Measurements from ENCODE around the gene PLP2. TPM values are rescaled to one million over a fixed set of nuclear protein-coding genes. Genes with fewer than 3 reads are reported as not detected.

The PLP2 gene
- total and polyA plus RNA-seq, 2 donors (not counting 1 experiment from before 2014, with no cell fraction given), result 23.3 to 212 TPM

DNA sequence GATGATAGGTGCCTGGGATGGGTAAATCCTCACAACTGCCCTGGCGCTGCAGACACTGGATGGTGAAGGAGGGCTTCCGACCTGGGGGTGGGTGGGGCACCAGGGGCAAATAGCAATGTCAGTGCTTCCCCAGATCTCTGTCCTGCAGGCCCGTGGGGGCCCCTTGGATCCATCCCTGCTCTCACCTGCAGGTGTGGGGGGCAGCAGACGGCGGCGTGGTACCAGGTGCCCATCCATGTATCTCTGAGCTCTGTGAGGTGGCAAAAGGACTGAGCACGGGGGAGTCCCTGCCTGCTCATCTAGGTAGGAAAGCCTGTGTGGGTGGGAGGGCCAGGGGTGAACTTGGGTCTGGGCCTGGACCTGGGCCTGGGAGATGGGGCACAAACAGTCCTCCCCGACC, 34.8 kb downstream of the PLP2 start:
- TF ChIP-seq EZH2 (IDR thresholded peaks at IDR 0.05; ENCODE audit: low read length, missing control alignments), result no peak
- TF ChIP-seq, protein P1, sequence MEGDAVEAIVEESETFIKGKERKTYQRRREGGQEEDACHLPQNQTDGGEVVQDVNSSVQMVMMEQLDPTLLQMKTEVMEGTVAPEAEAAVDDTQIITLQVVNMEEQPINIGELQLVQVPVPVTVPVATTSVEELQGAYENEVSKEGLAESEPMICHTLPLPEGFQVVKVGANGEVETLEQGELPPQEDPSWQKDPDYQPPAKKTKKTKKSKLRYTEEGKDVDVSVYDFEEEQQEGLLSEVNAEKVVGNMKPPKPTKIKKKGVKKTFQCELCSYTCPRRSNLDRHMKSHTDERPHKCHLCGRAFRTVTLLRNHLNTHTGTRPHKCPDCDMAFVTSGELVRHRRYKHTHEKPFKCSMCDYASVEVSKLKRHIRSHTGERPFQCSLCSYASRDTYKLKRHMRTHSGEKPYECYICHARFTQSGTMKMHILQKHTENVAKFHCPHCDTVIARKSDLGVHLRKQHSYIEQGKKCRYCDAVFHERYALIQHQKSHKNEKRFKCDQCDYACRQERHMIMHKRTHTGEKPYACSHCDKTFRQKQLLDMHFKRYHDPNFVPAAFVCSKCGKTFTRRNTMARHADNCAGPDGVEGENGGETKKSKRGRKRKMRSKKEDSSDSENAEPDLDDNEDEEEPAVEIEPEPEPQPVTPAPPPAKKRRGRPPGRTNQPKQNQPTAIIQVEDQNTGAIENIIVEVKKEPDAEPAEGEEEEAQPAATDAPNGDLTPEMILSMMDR (conservative IDR thresholded peaks at IDR 0.05 in 1 of 2, IDR thresholded peaks at IDR 0.05 in 1 of 2; ENCODE audit: low read depth in 1 of 2, low read length in 2 of 2), result no peak
- Histone ChIP-seq H3K27ac (ENCODE audit: insufficient read depth, low read length) (no peak overlapping the region), H3K4me1 (ENCODE audit: control insufficient read depth, extremely low read depth, insufficient read depth, low read length) (no peaks in the 10 kb centered on the region), H3K4me2 (ENCODE audit: extremely low read depth, insufficient read depth, low read length) (no peak overlapping the region), H3K4me3 (replicated peaks in 1 of 4; ENCODE audit: control extremely low read depth in 1 of 4, insufficient read depth in 1 of 4, low read depth in 3 of 4, low read length in 4 of 4) (no peak overlapping the region), H3K79me2 (ENCODE audit: control insufficient read depth, insufficient read depth, low read length) (no peaks in the 10 kb centered on the region), H2AFZ (ENCODE audit: low read length) (no peak overlapping the region), H3K9ac (ENCODE audit: insufficient read depth, low read length) (no peak overlapping the region), H3K27me3 (ENCODE audit: control insufficient read depth, insufficient read depth, low read length) (no peaks in the 10 kb centered on the region), H4K20me1 (ENCODE audit: control insufficient read depth, extremely low read depth, insufficient read depth, low read length) (no peaks in the 10 kb centered on the region), H3K9me3 (ENCODE audit: control insufficient read depth, insufficient read depth, low read depth, low read length) (no peaks in the 10 kb centered on the region), H3K36me3 (ENCODE audit: control insufficient read depth, insufficient read depth, low read length) (no peaks in the 10 kb centered on the region)
- DNase-seq (ENCODE audit: low read depth in 2 of 2), result no peak

DNA sequence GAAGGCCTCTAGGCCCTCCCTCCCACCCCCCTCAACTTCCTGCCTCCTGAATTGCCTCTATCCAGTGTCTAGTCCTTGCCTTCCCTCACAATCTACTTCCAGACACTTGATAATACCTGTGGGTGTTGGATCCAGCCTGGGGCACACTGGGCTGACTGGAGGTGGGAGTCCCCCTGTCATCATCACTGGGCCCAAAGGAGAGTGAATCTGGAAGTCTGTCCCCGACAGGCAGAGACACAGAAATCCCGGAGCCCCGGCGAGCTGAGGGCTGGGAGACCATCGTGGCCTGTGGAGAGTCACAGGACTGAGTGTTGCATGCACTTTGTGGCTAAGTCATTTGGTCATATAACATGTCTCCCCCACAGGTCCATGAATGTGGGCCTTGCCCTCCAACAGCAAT, 36.7 kb downstream of the PLP2 start:
- Histone ChIP-seq H4K20me1 (ENCODE audit: control insufficient read depth, extremely low read depth, insufficient read depth, low read length) (no peaks in the 10 kb centered on the region), H3K4me3 (replicated peaks in 1 of 4; ENCODE audit: control extremely low read depth in 1 of 4, insufficient read depth in 1 of 4, low read depth in 3 of 4, low read length in 4 of 4) (no peak overlapping the region), H3K4me2 (ENCODE audit: extremely low read depth, insufficient read depth, low read length) (no peak overlapping the region), H3K36me3 (ENCODE audit: control insufficient read depth, insufficient read depth, low read length) (no peaks in the 10 kb centered on the region), H3K27me3 (ENCODE audit: control insufficient read depth, insufficient read depth, low read length) (no peaks in the 10 kb centered on the region), H2AFZ (ENCODE audit: low read length) (no peak overlapping the region), H3K79me2 (ENCODE audit: control insufficient read depth, insufficient read depth, low read length) (no peaks in the 10 kb centered on the region), H3K9ac (ENCODE audit: insufficient read depth, low read length) (no peak overlapping the region), H3K4me1 (ENCODE audit: control insufficient read depth, extremely low read depth, insufficient read depth, low read length) (no peaks in the 10 kb centered on the region), H3K27ac (ENCODE audit: insufficient read depth, low read length) (no peak overlapping the region), H3K9me3 (ENCODE audit: control insufficient read depth, insufficient read depth, low read depth, low read length) (no peaks in the 10 kb centered on the region)
- TF ChIP-seq EZH2 (IDR thresholded peaks at IDR 0.05; ENCODE audit: low read length, missing control alignments), result no peak
- TF ChIP-seq, protein P1 (conservative IDR thresholded peaks at IDR 0.05 in 1 of 2, IDR thresholded peaks at IDR 0.05 in 1 of 2; ENCODE audit: low read depth in 1 of 2, low read length in 2 of 2), result no peak
- DNase-seq (ENCODE audit: low read depth in 2 of 2), result no peak

DNA sequence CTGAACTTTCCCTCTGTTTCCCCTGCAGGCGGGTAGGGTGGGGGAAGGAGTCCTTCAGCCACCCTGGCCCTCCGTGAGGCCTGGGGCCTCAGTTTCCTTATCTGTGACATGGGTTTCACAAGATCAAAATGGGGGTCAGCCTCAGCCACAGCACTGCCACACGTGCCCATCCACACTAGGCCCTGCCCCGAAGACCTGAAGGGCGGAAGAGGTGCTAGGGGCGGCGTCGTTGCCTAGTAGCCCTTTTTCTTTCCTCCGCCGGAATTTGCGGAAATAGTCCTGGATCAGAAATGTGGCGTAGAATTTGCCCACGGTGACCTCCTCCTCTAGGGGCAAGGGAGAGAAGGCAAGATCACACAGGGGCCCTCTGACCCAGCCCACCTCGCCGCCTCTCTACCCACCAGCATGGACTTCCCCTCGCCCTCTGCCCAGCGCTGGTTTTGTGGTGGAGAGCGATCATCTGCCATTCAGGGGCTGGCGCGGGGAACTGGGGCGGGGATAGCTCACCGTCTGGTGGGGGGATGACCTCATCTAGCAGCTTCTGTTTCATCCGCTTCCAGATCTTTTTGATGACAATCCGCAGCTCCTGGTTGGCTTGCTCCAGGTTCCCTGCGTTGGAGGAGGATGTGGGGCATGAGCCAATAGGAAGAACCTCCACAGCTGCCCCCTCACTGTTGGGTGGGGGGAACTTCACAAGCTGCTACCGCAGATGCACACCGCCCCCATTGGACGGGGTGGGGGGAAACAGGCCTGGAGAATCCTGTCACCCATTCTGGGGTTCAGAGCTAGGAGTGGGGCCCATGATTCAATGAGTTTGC, 37.9 kb downstream of the PLP2 start:
- Histone ChIP-seq H4K20me1 (ENCODE audit: control insufficient read depth, extremely low read depth, insufficient read depth, low read length) (no peaks in the 10 kb centered on the region), H3K4me1 (ENCODE audit: control insufficient read depth, extremely low read depth, insufficient read depth, low read length) (no peaks in the 10 kb centered on the region), H3K4me3 (replicated peaks in 1 of 4; ENCODE audit: control extremely low read depth in 1 of 4, insufficient read depth in 1 of 4, low read depth in 3 of 4, low read length in 4 of 4) (no peak overlapping the region), H2AFZ (ENCODE audit: low read length) (no peak overlapping the region), H3K27ac (ENCODE audit: insufficient read depth, low read length) (no peak overlapping the region), H3K79me2 (ENCODE audit: control insufficient read depth, insufficient read depth, low read length) (no peaks in the 10 kb centered on the region), H3K36me3 (ENCODE audit: control insufficient read depth, insufficient read depth, low read length) (no peaks in the 10 kb centered on the region), H3K9ac (ENCODE audit: insufficient read depth, low read length) (no peak overlapping the region), H3K9me3 (ENCODE audit: control insufficient read depth, insufficient read depth, low read depth, low read length) (no peaks in the 10 kb centered on the region), H3K4me2 (ENCODE audit: extremely low read depth, insufficient read depth, low read length) (no peak overlapping the region), H3K27me3 (ENCODE audit: control insufficient read depth, insufficient read depth, low read length) (no peaks in the 10 kb centered on the region)
- TF ChIP-seq, protein P1 (conservative IDR thresholded peaks at IDR 0.05 in 1 of 2, IDR thresholded peaks at IDR 0.05 in 1 of 2; ENCODE audit: low read depth in 1 of 2, low read length in 2 of 2), result no peak
- TF ChIP-seq EZH2 (IDR thresholded peaks at IDR 0.05; ENCODE audit: low read length, missing control alignments), result no peak
- DNase-seq (ENCODE audit: low read depth in 2 of 2), result no peak
